GM18520 (cell line): ENCODE data around the gene DAPL1.

Experiments
- ATAC-seq: cut with Tn5 transposase; IDR thresholded peaks from one replicate; pipeline ENCODE4 v1.9.1; 2021; ENCODE audit not compliant: unreplicated experiment

The DAPL1 gene

DNA sequence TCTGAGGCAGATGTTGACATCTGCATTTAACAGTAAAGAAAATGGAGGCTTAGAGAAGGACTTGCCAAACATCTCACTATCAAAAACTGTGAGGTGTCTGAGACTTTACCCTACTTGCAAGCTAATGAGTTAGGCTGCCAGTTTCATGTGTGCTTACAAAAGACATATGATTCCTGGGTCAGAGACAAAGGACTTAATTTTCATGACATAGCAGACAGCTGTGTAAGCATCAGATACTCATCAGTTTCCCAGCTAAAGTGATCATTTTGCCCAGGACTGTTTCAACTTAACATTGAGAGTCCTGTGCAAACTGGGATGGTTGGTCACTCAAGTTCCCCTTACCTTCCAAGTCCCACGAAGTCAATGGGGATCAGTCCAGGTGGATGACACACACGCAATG is 18.9 kb upstream of the DAPL1 start:
- no peak for ATAC-seq

DNA sequence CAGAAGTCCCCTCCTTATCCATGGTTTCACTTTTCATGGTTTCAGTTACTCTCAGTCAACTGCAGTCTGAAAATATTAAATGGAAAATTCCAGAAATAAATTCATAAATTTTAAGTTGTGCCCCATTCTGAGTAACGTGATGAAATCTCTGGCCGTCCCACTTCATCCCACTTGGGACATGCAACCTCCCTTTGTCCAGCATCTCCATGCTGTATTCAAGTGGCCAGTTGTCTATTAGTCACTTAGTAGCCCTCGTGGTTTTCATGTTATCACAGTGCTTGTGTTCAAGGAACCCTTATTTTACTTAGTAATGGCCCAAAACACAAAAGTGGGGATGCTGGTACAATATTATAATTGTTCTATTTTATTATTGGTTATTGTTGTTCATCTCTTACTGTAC is 18.0 kb upstream of the DAPL1 start:
- ATAC-seq: no peak

DNA sequence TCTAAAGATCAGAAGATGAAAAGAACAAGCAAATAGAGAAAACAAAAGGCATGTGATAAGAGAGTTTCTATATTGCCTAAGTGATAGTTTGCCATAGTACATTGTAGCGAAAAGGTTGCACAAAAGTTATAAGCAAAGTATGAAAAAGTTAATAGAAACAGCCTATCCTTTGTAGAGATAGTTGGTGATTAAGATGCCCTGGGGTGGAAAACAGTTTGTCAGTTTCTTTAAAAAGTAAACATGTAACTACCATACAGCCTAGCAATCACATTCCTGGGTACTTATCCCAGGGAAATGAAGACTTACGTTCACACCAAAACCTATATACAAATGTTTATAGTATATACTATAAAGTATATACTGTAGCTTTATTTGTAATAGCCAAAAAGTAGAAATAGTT is 16.9 kb upstream of the DAPL1 start:
- ATAC-seq: no peak

DNA sequence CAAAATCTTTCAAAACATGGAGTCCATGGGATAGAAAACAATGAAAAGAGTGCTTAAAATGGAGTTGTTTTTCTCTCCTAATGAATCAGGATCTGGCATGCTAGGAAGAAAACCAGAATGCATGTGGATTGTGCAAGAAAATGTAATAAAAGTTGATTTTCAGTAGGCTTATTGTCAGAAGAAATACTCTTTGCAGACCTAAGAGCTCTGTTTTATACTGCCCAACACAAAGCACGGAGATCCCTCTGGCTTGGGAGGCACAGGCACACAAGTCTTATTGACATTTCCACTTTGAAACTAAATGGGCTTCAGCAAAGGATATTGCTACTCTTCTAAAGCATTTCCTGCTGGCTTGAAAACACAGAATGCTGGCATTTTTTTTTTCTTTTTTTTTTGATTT is 15.5 kb upstream of the DAPL1 start:
- no peak for ATAC-seq

DNA sequence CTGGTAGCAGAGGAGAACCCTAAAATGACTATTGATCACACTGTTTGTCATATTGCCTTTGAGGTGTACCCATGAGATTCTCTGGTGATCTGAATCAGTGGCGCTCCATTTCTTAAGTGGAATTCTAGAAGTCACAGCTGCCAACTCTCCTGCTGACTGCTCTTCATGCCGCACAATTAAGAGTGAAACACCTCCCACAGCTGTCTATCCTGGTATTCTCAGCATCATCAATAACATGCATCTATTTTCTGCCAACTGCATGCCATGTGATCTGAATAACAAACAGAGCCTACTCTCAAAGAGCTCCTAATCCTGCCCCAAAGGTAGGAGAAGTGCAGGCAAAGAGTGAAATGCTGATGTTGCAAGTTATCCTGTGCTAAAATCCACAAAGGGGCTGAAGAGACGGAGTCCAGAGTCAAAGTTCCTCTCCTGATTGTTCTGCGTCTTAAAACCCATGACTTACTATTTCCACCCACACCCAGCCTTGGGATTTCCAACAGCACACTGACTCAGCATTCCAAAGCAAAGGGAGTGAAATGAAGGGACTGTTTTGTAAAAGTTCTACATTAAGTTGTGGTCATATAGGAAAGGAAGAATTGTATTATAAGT is 13.7 kb upstream of the DAPL1 start:
- ATAC-seq: no peak

DNA sequence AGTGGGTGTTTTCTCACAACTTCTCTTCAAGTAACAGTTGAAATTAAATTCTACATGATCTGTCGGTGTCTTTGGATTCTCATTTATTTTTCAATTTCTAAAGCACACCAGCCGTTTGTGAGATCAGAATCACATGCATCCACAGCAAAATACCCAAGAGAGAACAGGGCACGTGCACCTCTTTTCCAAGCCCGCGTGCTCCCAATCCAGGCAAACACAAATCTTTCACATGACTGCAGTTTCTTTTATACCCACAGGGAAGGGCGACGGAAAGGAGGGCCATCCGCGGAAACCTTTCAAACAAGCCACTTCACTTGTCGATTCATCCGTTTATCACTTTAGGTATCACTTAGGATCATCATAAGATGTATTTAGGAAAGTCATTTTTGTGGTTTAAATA is 13.0 kb upstream of the DAPL1 start:
- ATAC-seq: no peak

DNA sequence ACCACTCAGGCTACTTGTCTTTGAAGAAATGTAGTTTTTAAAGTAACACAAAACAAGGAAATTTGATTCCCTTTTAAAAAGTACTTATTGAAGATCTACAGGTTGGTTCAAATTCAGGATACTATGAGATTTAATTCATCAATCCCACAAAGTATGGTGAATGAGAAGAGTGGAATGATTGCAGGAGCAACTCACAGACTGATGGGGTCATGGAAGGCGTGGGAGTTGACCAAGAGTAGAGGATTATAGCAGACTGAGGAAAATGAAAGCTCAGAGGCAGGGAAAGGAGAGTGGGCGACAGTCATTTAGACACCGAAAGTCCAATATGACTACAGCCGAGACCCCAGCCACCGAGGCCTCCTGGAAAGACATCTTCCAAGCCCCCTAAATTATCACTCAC is 12.5 kb upstream of the DAPL1 start:
- no peak for ATAC-seq

DNA sequence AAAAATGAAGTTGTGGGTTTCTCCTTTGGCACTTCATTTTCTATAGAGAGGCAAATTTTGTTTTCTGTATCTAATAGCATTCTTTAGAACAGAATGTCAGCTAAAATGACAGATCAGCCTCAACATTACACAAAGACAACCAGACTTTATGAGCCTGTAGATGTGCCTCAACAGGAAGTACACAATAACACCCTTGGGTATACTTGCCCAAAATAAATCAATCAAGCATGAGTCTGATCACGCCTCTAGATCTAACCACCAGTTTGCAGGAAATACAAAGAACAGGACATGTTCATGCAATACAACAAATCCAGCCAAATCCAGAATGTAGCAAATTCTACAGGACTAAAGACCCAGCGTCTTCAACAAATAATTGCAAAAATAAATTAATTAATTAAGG is 11.2 kb upstream of the DAPL1 start:
- no peak for ATAC-seq

DNA sequence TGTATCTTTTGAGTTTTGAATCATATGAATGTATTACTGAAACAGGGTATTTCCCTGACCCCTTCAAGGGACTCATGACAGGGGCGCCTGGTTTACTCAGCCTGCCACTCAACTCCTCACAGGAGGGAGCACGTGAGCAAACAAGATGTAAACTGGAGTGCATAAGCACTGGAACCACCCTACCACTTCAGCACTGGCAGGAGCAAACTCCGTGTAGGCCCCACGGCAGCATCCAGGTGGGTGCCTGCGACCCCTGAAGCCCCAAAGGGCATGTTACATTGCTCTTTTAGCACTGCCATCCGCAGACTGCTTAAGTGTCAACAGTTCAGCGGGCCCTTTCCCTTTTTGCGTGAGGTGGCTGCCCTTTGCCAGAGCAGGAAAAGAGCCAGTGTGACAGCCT is 8.2 kb upstream of the DAPL1 start:
- no peak for ATAC-seq

DNA sequence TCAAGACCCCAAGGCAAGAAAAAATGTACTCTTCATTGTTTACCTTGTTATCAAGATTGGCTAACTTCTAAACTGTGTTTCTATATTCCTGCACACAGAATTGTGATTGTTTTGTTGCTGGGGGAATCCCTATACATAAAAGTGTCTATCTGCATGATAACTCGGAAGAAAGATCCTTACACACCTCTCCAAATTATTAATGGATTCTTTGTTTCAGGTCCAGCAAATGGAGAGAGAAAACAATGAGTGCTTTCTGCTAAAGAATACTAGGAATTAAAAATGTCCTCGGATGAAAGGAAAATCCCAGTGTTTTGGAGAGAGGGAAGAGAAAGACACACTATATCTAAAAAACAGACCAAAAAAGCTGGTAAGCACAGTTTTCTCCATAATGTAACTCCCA is 6.2 kb upstream of the DAPL1 start:
- ATAC-seq: no peak

DNA sequence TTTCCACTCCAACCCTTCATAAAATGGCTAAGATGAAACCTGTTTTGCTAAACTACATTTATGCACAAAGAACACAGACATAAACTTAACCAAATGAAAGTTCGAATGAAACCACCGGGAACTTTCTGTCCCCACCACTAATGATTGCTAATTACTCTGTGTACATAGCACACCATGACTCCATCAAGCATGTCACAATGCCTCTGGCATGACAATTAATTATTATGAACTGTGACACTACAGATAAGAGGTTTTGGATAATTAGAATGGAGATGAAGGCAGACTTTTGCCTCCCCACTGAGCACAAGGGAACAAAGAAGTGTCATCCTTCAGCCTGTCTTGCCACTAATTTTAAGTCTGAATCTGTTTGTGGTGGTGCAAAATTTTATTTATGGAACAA is 1.5 kb downstream of the DAPL1 start:
- ATAC-seq: no peak

DNA sequence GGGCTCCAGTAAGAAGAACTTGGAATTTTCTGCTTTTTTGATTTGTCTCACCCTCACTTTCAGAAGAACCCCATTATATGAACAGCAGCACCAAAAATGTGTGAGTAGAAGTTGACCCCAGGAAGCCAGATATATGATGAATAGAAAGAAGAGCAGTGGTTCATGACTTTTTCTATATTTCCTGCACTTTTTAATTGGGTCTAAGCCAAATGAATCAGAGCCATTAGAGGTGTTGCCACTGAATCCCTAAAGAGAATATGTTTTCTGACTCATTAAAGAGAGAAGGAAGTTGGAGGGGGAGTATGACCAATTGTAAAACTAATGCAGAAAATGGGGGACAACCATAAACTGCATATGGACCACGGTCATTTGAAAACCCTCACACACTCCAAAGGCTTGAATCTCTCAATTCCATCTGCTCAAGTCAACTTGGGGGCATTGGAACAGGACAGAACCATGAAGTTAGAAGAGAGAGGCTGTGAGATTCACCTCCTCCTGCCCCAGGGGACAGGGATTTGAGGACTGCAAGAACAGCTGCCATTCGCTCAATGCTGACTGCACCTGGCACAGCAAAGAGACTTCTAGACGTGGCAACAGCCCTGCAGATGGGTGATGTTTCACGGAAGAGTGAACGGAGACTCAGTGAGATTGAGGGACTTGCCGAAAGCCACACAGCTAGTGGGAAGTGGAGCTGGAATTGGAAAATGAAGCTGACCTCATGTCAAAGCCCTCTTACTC is 3.0 kb downstream of the DAPL1 start:
- no peak for ATAC-seq

DNA sequence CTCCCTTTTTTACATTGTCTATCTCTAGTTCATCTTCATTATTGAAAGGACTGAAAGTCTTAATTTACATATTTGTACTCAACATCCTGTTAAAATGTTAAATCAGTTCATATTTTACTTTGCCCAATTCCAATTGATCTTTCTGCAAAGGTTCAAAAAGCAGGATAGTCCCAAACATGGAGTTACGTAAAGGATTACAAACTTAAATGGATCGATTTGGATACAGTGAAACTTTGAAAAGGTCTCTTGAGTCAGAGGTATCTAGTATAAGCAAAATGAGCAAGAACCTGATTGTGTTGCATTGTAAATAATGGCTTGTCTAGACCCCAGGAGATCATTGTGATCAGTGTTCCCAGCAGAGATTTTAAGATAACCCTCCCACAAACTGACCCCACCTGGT is 4.1 kb downstream of the DAPL1 start:
- ATAC-seq: no peak

DNA sequence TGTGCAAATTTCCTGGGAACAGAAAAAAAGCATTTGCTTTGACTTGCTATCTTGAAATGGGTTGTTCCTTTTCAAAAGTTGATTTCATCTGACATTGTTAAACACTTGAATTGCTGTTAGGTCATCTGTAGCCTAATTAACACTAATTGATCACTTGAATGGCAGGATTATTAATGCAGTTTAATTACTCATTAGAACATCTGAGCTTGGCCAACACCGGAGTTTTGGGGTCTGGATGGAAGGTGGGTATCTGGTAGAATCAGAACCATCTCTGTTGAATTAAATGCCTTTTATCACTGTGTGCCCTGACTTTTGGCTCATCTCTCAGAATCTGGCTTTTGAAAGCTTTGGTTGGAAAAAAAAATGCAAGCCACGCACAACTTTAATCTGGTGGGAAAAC is 8.4 kb downstream of the DAPL1 start:
- ATAC-seq: no peak

DNA sequence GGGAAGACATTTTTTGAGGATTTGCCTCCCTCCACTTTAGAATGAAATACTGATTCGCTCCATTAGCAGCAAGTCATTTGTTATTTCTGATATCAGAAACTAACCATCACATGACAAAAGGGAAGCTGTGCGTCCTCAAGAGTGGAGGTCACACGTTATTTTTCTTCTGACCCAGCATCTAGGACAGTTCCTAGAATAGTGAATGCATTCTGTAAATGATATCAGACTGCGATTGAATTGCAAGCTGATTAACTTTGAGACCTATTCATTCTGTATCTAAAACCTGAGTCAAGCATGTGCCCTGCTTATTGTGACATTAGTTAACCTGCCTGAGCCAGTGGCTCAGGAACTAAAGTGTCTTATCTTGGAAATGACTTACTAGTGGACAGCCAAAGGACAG is 10.1 kb downstream of the DAPL1 start:
- no peak for ATAC-seq

DNA sequence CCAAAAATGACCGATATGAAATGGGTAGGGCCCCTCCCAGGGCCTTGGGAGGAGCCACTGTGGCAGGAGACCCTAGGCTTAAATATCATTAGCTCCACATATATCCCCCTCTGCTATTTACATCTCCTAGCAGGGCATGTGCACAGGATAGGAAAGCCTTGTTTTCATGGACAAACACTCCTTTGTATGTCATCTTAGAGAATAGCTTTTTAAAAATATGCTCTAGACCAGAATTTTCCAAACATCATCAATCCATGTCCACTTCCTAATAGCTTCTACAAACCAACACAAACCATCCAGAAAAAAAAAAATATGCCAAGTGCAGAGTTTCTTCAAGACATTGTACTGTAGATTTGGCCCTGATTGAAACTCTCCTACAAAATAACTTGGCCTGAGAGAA is 10.8 kb downstream of the DAPL1 start:
- ATAC-seq: no peak

DNA sequence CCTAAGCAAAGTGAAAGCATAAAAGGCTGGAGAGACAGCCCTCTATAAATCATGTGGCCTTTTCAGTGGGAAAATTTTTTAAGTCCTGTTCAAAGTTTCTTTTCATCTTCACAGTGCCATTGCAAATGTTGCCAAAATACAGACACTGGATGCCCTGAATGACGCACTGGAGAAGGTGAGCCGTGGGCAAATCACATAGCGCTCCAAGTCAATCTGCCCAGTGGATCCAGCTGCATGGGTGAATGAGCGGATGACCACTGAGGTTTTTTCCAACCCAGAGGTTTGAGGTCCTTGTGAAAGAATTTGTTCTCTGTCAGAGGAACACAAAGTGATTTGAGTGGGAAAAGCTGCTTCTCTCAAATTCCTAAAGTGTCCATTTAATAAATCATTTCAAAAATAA is 11.8 kb downstream of the DAPL1 start:
- ATAC-seq: no peak

DNA sequence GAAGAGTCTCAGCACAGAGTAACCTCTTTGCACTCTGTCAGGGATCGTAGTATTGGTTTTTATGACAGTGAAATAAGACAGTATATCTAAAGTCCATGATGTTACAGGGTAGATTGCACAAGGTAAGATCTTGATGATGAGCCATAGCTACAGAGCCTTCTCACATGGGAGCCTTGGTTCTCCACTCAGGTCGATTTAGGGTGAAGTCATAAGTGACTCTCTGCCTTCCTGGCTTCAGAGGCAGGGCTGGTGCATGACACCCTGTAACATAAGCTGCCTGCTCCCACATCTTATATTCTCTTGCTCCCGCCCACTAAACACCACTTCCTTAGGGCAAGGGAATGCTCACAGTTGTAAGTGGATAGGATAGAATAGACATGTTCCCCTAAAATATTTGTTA is 13.3 kb downstream of the DAPL1 start:
- no peak for ATAC-seq

DNA sequence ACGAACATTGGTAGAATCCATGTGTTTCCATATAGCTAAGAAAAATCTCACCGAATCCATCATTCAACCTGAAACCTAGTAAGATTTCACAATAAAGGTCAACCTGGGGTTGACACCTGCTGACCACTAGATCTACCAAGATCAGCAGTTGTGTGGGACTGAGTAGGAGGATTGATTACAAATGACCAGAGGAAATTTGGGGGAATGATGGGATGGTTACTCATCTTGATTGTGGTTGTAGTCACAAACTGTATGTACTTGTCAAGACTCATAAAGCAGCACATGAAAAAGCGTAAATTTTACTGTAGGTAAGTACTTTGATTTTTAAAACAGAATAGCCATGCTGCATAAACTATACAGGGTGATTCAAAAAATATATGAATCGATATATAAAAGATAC is 14.7 kb downstream of the DAPL1 start:
- no peak for ATAC-seq

DNA sequence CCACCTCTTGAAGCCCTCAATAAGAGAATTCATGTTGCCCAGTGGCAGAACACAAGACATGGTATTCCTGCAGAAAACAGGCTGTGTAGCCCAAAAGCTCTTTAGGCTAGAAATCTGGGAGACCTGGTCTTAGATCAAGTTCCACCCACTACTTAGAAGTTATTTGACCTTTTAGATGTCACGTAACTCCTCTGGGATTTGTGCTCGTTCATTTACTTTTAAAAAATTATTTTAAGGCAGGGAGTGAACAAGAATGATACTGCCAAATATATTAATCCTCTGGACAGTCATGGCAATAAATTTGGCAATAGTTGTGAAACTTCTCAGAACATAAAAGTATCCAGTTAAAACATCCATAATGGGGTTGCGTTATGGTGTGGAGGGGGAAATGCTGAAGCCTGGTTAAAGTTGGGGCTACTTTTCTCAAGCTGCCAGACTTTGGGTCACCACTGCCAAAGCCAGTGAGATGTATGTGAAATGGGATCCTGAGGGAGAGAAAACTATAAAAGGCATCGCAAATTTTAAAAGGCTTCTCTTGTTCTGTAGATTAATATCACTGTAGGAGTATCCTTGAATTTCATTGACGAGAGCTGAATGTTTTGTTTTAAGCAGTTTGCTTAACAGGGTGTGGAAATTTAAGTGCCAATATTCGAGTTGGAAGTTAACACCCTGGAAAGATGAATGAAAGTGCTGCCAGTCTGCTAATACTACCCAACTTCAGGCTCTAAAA is 15.8 kb downstream of the DAPL1 start:
- ATAC-seq: no peak

DNA sequence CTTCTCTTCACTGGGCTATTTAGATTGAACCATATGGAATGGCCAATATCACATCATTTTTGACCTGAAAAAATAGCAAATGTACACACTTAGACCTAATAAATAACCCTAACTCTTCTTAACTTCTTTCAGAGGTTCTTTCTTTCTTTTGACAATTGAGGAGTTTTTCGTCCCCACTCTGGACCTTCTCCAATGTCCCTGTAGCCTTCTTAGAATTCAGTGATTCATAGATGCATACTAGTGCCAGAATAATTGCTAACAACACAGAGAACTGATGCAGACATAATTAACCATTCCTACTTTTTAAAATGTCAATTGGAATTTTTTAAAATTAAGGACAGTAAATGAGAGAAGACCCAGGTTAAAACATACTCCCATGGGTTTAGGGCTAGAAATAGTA is 20.0 kb downstream of the DAPL1 start:
- no peak for ATAC-seq

DNA sequence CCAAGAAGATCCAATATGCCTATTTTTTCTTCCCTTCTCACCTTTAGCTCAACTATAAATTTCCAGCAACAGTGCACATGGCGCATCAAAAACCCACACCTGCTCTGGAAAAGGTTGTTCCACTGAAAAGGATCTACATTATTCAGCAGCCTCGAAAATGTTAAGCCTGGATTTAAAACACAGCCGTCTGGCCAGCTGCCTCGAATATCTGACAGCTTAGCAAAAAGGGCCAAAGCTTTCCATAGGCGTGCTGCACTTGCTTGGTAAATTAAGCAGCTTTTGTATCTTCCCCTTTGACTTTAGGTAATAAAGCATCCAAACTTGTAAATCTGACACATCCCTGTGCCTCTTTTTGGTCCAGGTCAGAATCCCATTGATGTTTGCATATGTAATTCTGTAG is 20.5 kb downstream of the DAPL1 start:
- ATAC-seq: no peak

DNA sequence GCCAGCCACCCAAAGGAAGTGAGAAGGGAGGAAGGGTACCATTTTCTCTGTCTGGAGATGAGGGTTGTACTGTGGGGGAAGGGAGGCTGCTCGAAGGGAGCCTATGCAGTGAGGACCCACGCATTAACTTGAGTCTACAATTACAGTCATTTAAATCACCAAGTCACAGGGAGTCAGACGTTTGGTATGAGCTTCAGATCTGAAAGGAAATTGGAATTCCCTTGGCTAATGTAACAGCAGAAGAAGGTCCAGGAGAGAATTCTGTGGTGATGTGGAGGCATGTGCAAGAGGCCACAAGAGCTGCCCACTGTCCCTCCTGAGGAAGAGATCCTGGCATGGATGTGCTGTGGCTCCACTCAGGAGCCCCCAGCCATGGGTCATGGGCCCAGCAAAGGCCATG is 22.5 kb downstream of the DAPL1 start:
- no peak for ATAC-seq
